DMS79 (cell line): ENCODE data around the gene SPINDOC.

ENCODE experiments used
- DNase-seq: peaks from one replicate; lab custom pipeline; 2025; lab: John Stamatoyannopoulos, UW

The SPINDOC gene

GRCh38 chr11:63834535-63835157 is 21.4 kb downstream of the SPINDOC start:
- no peak for DNase-seq

GRCh38 chr11:63835158-63835545 is 21.9 kb downstream of the SPINDOC start:
- DNase-seq: no peak

DNA sequence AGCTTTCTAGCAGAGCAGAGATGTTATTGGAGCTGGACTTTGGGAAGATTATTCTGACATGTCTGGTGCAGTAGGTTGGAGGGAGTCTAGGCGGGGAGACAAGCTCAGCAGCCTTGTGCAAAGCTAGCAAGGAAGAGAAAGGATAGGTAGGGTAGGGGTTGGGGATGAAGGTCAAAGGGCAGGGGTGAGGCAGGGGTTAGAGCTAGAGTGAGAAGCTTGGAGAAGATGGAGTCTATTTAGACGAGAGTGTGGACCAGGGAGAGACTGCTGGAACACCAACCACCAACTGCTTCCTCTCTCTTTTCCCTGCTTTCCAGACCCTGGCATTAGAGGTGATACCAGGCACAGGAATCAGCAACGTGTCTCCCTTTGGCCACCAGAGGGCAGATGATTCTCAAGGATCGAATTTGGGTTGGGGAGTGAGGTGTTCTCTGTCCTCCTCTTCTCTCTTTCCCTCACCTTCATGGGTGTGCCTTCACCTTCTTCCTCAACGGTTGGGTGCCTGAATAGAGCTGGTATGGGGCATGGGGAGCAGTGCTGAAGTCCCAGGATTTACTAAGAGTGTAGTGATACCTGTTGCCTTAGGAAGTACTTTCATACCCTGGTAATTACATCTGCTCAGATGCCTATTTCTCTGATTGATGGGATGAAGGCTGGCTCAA is 23.9 kb downstream of the SPINDOC start:
- DNase-seq: peak; percentile 66

GRCh38 chr11:63837739-63838138 is 24.5 kb downstream of the SPINDOC start:
- no peak for DNase-seq

DNA sequence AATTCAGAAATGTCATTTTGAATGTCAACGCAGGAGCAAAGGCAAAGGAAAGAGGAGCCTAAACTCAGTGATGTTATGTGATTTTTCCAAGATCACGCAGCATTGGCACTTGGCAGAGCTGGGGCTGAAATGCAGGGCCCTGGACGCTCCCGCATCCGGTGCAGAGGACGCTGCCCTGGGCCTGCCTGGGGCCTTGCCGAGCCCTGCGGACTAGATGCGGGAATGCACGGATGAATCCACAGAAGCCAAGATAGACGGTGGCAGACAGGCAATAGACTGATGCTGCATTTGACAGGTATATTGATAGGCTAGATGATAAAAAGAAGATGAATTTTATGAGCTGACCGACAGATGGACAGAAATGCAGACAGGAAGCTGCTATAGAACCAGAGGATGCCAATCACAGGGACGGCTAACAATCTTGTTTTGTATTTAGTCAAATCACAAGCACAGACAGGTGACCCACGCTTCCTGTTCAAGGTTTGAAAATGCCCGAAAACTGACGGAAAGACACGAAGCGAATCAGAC is 25.0 kb downstream of the SPINDOC start:
- no peak for DNase-seq

GRCh38 chr11:63838678-63839507 is 25.6 kb downstream of the SPINDOC start, which contains the start of gene MARK2:
Gene MARK2, plus strand, starts transcription at chr11:63839110. Its CDS starts 397 bp downstream, at chr11:63839507.
- DNase-seq: peak; percentile 100

GRCh38 chr11:63839508-63840355 is 26.5 kb downstream of the SPINDOC start:
- DNase-seq: no peak

DNA sequence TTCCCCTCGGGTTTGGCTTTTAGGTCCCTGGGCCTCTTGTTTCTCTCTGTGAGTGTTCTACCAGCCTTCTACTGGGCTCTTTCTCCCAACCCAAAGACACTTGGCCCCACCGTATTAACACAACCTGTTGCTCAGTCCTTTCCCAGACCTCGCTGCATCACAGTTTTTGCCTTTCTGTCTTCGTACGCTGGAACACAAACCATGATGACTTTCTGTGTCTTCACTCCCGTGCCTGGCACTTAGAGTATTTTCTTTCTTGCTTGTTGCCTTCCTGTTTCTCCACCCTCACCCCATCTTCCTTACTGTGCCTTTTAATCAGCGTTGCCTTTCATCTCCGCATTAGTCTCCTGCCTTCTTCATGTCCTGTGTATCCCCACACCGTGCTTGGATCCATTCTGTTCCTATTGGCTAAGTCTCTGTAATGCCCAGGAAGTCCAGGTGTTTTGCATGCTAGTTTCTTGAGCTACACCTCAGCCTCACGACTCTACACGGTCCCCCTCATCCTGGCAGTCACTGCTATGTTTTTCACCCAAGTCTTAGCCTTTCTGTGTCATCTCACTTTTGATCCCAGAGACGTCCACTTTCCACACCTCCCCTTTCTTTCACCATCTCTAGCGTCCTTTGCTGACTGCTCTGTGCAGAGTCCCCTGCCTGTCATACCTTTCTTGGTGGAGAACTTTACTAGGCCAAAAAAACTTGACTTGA is 27.3 kb downstream of the SPINDOC start:
- DNase-seq: no peak

DNA sequence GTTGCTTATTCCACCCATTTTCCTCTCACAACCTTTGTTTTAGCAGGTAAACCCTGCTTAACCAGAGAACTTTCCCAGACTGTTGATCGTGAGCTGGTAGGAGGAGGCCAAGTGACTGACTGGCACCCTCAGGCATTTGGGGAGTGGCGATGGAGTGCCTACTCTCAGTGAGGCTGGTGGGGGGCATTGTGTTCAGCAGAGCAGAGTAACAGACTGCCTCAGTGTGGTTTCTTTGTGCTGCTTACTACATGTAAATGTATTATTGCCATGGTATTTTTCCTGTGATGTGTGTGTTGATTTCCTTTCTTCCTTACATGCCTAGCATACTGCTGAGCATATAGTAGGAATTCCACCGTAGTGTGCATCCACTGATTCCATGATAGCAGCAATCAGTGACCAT is 28.3 kb downstream of the SPINDOC start:
- DNase-seq: peak; percentile 53

DNA sequence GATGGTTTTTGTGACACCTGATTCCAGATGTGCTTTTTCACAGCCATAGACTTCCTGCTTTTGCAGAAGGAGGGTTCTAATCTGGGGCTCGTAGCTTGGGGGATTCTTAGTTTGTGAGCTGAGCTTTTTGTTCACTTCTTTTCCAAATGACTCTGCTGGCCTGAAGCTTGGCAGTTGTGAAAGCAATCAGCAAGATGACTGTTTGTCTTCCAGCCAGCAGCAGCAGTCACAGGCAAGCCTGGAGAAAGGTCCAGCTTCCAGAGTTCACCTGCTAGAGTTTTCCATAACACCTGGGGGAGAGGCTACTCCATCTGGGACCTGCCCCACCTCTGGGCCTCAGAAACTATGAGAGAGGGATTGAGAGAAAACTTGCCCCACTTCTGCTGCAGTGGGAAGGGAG is 29.8 kb downstream of the SPINDOC start:
- no peak for DNase-seq

- DNase-seq: no peak
Observed at GRCh38 chr11:63844836-63845235, 31.6 kb downstream of the SPINDOC start.

DNA sequence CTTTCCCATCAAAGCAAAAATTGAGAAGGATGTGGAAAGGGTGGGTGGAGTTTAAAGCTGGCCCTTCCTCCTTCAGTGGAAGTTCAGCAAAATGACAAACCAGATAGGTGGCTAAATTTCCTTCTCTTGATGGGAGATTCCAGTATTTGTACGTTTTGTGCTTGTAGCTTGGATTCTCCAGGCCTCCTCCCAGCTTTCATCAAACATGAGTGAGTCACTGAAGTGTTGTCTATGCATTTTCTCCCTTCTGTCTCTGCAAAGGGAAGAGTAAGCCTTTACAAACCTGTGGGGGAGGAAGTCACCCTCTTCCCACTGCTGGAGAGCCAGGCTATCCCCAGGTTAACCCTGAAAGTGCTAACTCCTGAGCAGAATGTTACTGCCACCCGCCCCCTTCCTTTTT is 32.0 kb downstream of the SPINDOC start:
- no peak for DNase-seq

DNA sequence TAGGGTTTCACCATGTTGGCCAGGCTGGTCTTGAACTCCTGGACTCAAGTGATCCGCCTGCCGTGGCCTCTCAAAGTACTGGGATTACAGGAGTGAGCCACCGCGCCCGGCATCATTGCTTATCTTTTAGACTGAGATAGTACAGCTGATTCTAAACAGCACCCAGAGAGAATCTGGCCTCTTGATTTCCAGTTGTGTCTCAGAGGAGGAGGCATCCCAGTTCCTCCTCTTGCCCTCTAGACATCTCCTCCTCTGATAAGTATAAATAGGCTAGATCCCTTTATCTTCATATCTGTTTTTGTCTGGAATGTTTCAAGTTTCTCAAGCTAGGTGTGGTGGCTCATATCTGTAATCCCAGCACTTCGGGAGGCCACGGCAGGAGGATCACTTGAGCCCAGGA is 32.7 kb downstream of the SPINDOC start:
- DNase-seq: no peak

GRCh38 chr11:63846897-63847296 is 33.6 kb downstream of the SPINDOC start:
- no peak for DNase-seq

DNA sequence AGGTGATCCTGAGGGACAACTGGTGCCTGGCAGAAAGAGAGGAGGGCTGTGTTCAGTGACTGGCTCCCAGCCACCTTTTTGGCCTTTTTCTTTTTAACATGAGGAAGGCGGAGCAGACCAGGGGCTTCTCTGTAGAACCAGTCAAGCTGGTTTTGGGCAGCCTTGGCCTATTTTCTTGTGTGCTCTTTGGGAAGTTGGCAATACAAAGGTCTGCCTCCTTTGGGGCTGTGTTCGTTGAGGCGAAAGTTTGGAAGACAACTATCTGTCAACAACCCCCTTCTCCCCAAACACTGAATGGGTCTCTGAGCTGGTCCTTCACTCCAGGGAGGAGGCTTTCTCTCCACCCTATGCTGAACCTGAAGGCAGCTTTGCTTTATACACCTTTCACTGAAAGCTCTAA is 34.1 kb downstream of the SPINDOC start:
- DNase-seq: peak; percentile 77

GRCh38 chr11:63849691-63850090 is 36.4 kb downstream of the SPINDOC start:
- DNase-seq: no peak

DNA sequence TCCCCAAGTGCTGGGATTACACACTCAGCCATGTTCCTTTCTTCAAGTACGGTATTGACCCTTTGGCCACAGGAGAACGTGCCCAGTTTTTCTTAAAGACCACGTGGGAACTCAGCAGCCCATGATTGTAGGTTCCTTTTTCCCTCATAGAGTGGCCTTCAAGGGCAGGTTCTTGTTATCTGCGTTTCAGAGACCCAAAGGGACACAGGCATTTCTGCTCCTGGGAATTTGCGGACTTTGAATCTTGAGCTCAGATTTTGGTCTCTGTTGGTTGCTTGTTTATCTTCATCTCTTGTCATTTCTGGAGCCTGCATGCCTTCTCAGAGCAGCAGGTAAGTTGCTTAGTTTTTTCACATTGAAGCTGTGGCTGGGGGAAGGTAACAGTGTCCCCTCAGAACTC is 37.7 kb downstream of the SPINDOC start:
- DNase-seq: no peak

DNA sequence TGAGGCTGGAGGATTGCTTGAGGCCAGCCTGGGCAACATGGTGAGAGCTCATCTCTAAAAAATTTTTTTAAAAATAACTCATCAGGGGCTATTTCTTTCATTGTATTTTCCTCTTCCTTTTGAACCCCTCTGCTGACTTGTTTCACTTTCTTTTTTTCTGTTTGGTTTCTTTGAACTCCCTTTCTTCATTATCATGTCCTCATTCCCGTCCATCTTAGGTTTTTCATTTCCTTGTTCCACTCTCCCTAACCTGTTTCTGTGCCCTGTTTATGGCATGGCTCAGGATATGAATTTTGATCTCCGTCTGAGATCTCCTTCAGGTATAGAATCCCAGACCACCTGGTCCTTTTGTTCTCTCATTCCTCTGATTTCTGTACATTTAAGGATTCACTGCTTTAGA is 38.1 kb downstream of the SPINDOC start:
- no peak for DNase-seq

- DNase-seq: no peak
Observed at GRCh38 chr11:63853476-63853875, 40.2 kb downstream of the SPINDOC start.

GRCh38 chr11:63854696-63855095 is 41.4 kb downstream of the SPINDOC start:
- DNase-seq: no peak

DNA sequence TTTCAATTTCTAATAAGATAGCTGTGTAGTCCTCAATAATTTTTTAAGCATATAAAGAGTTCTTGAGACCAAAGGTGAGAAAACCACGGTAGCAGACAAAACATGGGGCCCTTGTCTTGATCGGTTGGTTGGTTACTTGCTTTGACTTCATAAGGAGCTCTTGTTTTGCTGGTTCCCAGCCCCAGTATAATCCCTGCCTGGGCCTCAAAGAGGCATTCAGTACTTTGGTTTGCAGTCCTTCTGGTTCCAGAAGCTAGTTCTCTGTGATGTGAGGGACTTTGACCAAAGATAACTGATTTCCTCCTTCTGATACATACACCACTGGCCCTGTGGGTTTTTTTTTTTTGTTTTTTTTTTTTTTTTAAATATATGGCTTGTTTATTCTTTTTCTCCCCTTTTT is 42.7 kb downstream of the SPINDOC start:
- no peak for DNase-seq
